Panc1 (cell line): ENCODE results near the gene IMPG2. TPM values are rescaled to one million over a fixed set of nuclear protein-coding genes. Genes with fewer than 3 reads are reported as not detected.

Experiments used
- ATAC-seq: fragments of 200-7000 bp; cut with Tn5 transposase; 2 replicates; pipeline ENCODE4 v1.9.1; 2020; ENCODE audit warnings: mild to moderate bottlenecking, moderate library complexity
- BruUV-seq: library from RNA; stranded (reverse); fragments of 400-500 nt; replicated peaks from 2 replicates; lab custom pipeline; 2021; lab: Mats Ljungman, UMichigan
- CTCF ChIA-PET: fragments of 300-600 bp; sonication (Branson Sonifier 250); formaldehyde crosslinking; loops from one replicate; lab custom pipeline; 2022; ENCODE audit warnings: antibody characterized with exemption; lab: Charles Lee
- POLR2A ChIA-PET: fragments of 300-600 bp; sonication (Branson Sonifier 250); formaldehyde crosslinking; loops from one replicate; lab custom pipeline; 2022; ENCODE audit warnings: antibody characterized with exemption; lab: Charles Lee
- DNase-seq: peaks from one replicate; pipeline ENCODE4 v3.0.0-alpha.2; 2010; ENCODE audit warnings: low read depth, low spot score
- H3K27ac ChIP-seq: 2 replicates; pipeline ENCODE4 v1.5.1; 2011; ENCODE audit warnings: mild to moderate bottlenecking, low read length, inconsistent platforms
- H3K27me3 ChIP-seq: fragments of 200-500 bp; sonication (Bioruptor generic); 2 replicates; pipeline ENCODE4 v1.6.0; 2014; ENCODE audit warnings: low read length, inconsistent platforms; ENCODE audit not compliant: control insufficient read depth, insufficient read depth
- H3K36me3 ChIP-seq: fragments of 200-500 bp; sonication (Bioruptor generic); 2 replicates; pipeline ENCODE4 v1.5.1; 2014; ENCODE audit warnings: inconsistent platforms, mild to moderate bottlenecking, low read length, moderate library complexity; ENCODE audit not compliant: control insufficient read depth, insufficient read depth
- H3K4me1 ChIP-seq: 2 replicates; pipeline ENCODE4 v1.5.1; 2011; ENCODE audit warnings: inconsistent platforms, mild to moderate bottlenecking, low read length, moderate library complexity; ENCODE audit not compliant: control insufficient read depth, insufficient read depth
- H3K4me3 ChIP-seq, 2 experiments: 2 replicates each; pipeline ENCODE4 v1.5.1; 2011 to 2012; ENCODE audit warnings: low read depth in 2 of 2, low read length in 2 of 2, mild to moderate bottlenecking in 2 of 2, inconsistent platforms in 1 of 2, moderate library complexity in 1 of 2
- H3K9me3 ChIP-seq: fragments of 200-500 bp; sonication (Bioruptor generic); 2 replicates; pipeline ENCODE4 v1.5.1; 2014; ENCODE audit warnings: low read depth, mild to moderate bottlenecking, inconsistent platforms, low read length, moderate library complexity; ENCODE audit not compliant: control insufficient read depth, insufficient read depth
- CTCF ChIP-seq: fragments of 450-650 bp; IDR thresholded peaks from 2 replicates; pipeline ENCODE4 v1.5.1; 2017; ENCODE audit warnings: mild to moderate bottlenecking
- POLR2AphosphoS5 ChIP-seq: IDR thresholded peaks from 2 replicates; pipeline ENCODE4 v1.6.1; 2012; ENCODE audit warnings: mild to moderate bottlenecking, low read depth, low read length, moderate library complexity
- REST ChIP-seq, 2 experiments: IDR thresholded peaks; 2 replicates each; pipeline ENCODE4 v1.6.1; 2011 to 2012; ENCODE audit warnings: low read depth in 2 of 2, control low read depth in 1 of 2, low read length in 1 of 2, mild to moderate bottlenecking in 1 of 2, moderate library complexity in 1 of 2; ENCODE audit not compliant: insufficient read depth in 1 of 2
- SIN3A ChIP-seq: IDR thresholded peaks from 2 replicates; pipeline ENCODE4 v1.6.1; 2012; ENCODE audit warnings: low read depth, mild to moderate bottlenecking, low read length, moderate library complexity, borderline replicate concordance; ENCODE audit not compliant: insufficient read depth
- TCF7L2 ChIP-seq: IDR thresholded peaks from 2 replicates; pipeline ENCODE4 v1.6.1; 2011; ENCODE audit warnings: mild to moderate bottlenecking, low read depth, low read length, inconsistent platforms
- in situ Hi-C: cut with HindIII; loops from 2 replicates; pipeline ENCODE4 v1.10.0; 2016; ENCODE audit warnings: low sequenced_read_pairs, low pct_unique_long_range_greater_than_20kb
- intact Hi-C: fragments of 100-400 bp; cut with micrococcal nuclease; formaldehyde crosslinking; loops from one replicate; pipeline ENCODE4 v1.10.0; 2022; ENCODE audit not compliant: unreplicated experiment
- total RNA-seq: library from RNA; stranded (reverse); gene quantifications from one replicate; pipeline ENCODE4 v1.2.1, GENCODE V29; 2021; ENCODE audit not compliant: unreplicated experiment

Gene IMPG2
- total RNA-seq, 1 experiment from 2014 or later, result 0.10 TPM

DNA sequence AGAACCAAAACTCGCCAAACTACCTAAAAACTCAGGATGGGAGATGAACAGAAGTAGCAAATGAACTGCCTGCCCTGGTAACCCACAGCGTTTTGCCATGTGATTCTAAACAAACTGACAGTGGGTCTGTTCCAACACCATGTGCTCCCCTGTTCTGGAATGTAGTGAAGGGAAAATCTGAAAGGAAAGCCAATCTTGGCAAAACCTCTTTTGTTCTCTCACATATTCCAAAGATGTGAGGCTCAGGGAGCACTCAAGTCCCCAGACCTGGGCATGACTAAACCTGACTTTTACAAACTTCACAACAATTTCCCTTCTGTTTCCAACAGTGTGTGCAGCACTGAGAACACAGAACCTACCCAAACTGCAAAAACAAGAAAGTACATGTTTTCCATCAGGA, 116.1 kb downstream of the IMPG2 start:
- Histone ChIP-seq H3K4me1 (no peaks in the 10 kb centered on the region), H3K36me3 (no peaks in the 10 kb centered on the region), H3K27me3 (peaks cover 21% of the 10 kb centered on the region), H3K9me3 (no peaks in the 10 kb centered on the region), H3K4me3 (no peak overlapping the region), H3K27ac (no peak overlapping the region)
- DNase-seq, result no peak
- intact Hi-C loops (no loop called here), in situ Hi-C loops (no loop called here)
- ChIA-PET CTCF (no interaction called here), POLR2A (no interaction called here)
- no peak for ATAC-seq
- TF ChIP-seq POLR2AphosphoS5 (no peak), CTCF (no peak), SIN3A (no peak)
- BruUV-seq, result no TSS peak

DNA sequence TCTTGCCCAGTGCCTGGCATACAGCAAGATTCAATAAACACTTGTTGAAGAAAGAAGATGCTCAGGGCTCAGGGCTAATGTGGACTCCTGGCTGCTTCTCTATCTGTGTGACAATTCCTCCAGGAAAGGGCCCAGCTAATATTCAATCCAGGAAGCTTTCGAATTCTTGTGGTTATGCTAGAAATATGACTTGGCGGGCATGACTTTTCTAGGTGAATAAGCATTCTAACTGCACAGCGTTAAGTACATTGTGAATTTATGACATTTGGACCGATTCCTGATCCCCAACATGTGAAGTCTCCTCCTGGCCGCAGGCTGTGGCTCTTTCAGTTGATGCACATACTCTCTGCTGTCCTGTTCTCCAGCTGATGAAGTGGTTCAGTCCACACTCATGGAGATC, 117.0 kb downstream of the IMPG2 start:
- in situ Hi-C loops (no loop called here), intact Hi-C loops (no loop called here)
- H3K4me1 ChIP-seq, result no peaks in the 10 kb centered on the region
- peaks cover 21% of the 10 kb centered on the region for H3K27me3 ChIP-seq
- no peaks in the 10 kb centered on the region for H3K9me3 ChIP-seq
- H3K4me3 ChIP-seq, result no peak overlapping the region
- TF ChIP-seq SIN3A, result no peak
- no peak for TF ChIP-seq POLR2AphosphoS5
- no peak for TF ChIP-seq REST (IDR thresholded peaks at IDR 0.05; ENCODE audit: insufficient read depth in 1 of 2, low read depth in 2 of 2, low read length in 1 of 2)
- TF ChIP-seq CTCF, result no peak
- no peak for TF ChIP-seq TCF7L2
- no peak overlapping the region for H3K27ac ChIP-seq
- no peaks in the 10 kb centered on the region for H3K36me3 ChIP-seq
- ATAC-seq, result no peak
- no peak for DNase-seq
- BruUV-seq, result no TSS peak
- ChIA-PET POLR2A (no interaction called here), CTCF (no interaction called here)
